ENCODE results near the gene AKIP1.
"Not testable (repeated sequence)": the region's sequence is repeated elsewhere in the genome, so short reads cannot be mapped to it uniquely, and the experiment has no call there.

AKIP1 gene

DNA sequence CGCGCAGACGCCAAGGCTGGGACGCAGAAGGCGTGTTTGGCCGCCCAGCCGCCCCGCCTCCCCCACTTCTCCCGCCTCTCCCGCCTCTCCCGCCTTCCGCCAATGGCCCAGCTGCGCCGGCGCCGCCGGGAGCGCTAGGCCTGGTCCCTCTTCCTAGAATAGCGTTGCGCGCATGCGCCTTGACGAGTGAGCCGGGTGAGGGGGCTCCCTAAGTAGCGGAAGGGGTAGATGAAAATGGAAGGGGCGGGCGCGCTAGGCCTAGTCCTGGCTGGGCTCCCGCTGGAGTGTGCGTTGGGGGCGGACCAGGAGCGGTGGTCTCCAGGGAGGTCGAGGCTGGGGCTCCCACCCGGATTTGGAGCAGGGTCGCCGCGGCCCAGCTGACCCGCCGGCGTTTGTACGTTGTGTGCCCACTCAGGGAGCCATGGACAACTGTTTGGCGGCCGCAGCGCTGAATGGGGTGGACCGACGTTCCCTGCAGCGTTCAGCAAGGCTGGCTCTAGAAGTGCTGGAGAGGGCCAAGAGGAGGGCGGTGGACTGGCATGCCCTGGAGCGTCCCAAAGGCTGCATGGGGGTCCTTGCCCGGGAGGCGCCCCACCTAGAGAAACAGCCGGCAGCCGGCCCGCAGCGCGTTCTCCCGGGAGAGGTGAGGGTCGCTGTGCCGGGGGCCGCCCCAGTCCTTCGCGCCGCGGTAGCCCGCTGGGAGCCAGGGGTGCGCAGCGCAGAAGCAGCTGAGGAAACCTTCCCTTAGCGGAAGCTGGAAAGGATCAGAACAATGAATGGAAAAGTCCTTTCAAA, at the start of gene AKIP1:
Gene AKIP1 (plus strand): TSS at position 161 of the 795 bp plus-strand sequence. CDS start 261 bp downstream, at position 422.
- peak; percentile 41 to 60 for DNase-seq (ENCODE audit: low read depth in 2 of 2)

DNA sequence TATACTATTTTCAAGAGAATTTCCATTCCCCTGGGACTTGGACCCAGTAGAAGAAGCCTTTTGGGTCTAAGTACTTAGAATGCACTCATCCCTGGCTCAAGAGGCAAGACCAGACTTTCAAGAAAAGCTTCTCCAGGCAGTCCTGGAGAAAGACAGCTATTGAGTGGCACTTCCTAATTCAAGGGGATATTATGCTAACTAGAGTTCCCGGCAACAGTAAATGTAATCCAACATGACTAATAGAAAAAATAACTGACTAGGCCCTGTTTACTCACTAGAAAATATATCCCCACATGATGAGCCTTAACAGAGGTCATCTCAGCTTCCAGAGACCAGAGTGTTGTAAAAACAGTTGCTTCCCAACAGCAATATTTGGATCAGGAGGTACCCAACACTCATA, 47.2 kb upstream of the AKIP1 start:
- no peak for DNase-seq (ENCODE audit: low read depth in 2 of 2)

GRCh38 chr11:8865304-8865703, 45.7 kb upstream of the AKIP1 start:
- no peak for DNase-seq (ENCODE audit: low read depth in 2 of 2)

GRCh38 chr11:8867035-8867434, 44.0 kb upstream of the AKIP1 start:
- DNase-seq (ENCODE audit: low read depth in 2 of 2), result no peak

DNA sequence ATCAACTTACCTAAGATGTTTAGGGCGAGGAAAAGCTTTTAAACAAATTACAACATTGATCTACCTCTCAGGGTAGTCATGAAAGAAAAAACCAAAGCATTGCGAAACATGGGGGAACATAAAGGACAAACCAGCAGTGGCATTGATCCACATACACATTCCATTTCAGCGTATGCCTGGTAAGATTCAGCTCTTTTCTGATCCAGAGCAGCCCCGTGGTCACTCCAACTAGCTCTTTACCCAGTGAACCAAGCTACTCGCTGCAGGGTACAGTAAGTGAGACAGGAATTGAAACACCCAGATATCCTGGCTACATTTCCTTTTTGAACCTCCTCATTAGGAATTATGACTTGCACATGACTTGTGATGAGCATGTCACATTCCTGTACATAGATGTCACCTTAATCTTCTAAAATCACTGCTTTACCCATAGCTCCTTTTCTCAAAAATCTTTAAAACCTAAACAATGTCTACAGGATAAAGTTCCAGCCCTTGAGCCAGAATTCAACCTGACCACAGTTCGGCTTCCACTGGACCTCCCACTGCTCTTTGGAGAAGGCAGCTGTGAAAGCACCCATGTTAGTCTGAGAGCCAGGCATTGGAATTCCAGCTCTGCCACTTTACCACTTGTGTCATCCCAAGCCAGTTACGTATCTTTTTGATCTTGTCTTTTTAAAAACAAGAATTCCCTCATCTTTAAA, 42.9 kb upstream of the AKIP1 start:
- no peak for DNase-seq (ENCODE audit: low read depth in 2 of 2)

DNA sequence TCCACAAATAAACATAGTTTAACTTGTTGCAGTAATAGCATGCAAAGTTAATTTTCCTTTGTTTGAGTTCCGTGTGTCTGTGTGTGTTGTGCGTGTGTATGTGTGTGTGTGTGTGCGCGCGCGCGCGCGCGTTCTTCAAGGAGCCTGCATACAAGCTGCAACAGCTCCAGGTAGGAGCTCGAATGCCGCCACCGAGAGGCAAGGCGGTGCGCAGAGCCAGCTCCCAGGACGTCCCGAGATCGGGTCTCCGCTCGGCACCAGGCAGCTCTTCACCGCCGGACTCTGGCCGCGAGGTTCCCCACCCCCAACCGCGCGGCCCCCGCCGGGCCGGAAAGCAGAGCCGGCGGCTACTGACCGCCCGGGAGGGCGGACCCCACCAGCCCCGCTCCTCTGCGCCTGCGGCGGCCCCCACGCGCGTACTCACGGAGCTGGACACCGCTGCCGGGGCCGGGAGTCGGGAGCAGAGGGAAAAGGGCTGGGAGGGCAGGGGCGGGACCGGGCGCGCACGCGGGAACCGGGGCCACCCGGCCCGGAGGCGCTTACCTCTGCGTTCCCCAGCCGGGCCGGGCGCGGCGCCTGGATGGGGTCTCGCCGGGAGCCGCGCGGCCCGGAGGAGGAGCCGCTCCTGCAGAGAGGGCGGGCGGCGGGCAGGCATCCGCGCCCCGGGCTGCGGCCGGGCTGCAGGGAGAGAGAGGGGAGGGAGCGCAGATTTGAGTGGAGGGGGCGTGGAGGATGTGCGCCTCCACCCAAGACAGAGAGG, 40.4 kb upstream of the AKIP1 start:
- DNase-seq (ENCODE audit: low read depth in 2 of 2), result no peak

DNA sequence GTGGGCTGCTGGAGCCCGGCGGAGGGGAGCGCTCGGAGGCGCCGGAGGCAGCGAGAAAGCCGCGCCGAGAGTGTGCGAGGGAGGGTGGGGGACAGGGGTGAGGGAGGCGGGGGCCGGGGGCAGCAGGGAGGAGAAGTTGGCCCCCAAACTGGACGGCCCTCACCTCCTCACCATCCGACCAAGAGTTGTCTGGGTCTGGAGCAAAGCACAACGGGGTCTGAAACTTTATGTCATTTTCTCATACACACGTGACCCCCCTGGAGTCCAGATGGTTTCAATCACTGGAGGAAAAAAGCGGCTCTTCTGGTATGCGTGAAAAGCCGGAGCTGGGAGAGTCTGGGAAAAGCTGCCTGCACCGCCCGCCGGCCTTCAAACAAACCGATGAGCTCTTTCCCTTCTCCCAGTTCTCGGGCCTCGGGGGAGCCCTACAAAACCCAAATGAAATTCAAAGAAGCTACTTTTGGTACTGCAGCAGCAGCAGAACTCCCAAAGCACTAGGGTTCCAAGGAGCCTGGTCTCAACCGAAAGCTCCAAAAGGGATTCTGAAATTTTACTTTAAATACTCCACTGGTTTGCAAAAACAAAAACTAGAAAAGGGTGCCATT, 39.7 kb upstream of the AKIP1 start:
- no peak for DNase-seq (ENCODE audit: low read depth in 2 of 2)

DNA sequence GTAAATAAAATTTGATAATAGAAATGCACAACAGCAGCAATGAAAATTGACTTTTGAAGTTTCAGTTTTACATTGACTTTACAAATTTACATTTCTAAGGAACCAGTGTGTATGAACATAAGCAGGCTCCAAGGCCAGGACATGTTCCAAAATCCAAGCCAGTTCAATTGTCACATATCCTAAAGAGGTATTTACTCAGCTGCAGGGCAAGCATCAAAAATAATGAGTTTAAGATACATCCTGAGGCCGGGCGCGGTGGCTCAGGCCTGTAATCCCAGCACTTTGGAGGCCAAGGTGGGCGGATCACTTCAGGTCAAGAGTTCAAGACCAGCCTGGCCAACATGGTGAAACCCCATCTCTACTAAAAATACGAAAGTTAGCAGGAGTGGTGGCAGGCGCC, 39.0 kb upstream of the AKIP1 start:
- no peak for DNase-seq (ENCODE audit: low read depth in 2 of 2)

- no peak for DNase-seq (ENCODE audit: low read depth in 2 of 2)
These were observed 37.1 kb upstream of the AKIP1 start for GRCh38 chr11:8873741-8874405.

DNA sequence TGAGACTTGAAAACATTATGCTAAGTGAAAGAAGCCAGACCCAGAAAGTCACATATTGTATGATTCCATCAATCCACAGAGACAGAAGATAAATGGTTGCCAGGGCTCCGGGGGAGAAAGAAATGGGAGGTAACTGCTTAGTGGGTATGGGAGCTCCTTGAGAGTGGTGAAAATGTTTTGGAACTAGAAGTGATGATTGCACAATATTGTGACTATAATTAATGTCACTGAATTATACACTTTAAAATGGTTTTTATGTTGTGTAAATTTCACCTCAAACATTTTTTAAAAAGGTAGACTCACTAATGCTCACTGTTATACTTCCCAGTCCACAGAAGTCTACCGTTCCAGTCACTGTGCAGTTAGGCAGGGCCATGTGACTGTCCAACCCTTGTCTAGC, 32.2 kb upstream of the AKIP1 start:
- no peak for DNase-seq (ENCODE audit: low read depth in 2 of 2)

DNA sequence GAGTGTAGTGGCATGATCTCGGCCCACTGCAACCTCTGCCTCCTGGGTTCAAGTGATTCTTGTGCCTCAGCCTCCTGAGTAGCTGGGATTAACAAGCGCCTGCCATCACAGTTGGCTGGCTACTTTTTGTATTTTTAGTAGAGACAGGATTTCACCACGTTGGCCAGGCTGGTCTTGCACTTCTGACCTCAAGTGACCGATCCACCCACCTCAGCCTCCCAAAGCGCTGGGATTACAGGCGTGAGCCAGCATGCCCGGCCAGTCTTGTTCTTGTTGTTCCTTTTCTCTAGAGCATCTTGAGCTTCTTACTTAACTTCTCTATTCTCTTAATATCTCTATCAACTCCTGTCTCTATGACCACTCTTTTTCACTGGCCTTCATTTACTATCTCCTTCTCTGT, 29.4 kb upstream of the AKIP1 start:
- DNase-seq (ENCODE audit: low read depth in 2 of 2), result not testable (repeated sequence)

- no peak for DNase-seq (ENCODE audit: low read depth in 2 of 2)
These were observed 24.7 kb upstream of the AKIP1 start for GRCh38 chr11:8886322-8886721.

DNA sequence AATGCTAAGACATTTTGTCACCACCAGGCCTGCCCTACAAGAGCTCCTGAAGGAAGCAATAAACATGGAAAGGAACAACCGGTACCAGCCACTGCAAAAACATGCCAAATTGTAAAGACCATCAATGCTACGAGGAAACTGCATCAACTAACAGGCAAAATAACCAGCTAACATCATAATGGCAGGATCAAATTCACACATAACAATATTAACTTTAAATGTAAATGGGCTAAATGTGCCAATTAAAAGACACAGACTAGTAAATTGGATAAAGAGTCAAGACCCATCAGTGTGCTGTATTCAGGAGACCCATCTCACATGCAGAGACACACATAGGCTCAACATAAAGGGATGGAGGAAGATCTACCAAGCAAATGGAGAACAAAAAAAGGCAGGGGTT, 19.8 kb upstream of the AKIP1 start:
- DNase-seq (ENCODE audit: low read depth in 2 of 2), result not testable (repeated sequence)

DNA sequence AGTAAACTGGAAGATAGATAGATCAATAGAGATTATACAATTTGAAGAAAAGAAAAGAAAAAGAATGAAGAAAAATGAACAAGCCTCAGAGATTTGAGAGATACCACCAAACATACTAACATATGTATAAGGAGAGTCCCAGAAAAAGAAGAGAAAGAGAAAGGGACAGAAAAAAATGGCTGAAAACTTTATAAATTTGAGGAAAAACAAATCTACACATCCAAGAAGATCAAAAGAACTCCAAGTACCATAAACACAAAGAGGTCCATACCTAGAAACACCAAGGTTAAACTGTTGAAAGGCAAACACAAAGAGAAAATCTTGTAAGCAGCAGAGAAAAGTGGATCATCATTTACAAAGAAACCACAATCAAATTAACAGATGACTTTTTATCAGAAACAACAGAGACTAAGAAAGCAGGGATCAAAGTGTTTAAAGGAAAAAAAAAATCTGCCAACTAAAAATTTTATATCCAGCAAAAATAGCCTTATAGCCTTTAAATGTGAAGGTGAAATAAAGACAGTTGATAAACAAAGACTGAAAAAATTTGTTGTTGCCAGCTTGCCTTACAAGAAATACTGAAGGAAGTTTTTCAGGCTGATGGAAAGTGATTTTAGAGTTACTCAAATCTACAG, 11.8 kb upstream of the AKIP1 start:
- no peak for DNase-seq (ENCODE audit: low read depth in 2 of 2)

DNA sequence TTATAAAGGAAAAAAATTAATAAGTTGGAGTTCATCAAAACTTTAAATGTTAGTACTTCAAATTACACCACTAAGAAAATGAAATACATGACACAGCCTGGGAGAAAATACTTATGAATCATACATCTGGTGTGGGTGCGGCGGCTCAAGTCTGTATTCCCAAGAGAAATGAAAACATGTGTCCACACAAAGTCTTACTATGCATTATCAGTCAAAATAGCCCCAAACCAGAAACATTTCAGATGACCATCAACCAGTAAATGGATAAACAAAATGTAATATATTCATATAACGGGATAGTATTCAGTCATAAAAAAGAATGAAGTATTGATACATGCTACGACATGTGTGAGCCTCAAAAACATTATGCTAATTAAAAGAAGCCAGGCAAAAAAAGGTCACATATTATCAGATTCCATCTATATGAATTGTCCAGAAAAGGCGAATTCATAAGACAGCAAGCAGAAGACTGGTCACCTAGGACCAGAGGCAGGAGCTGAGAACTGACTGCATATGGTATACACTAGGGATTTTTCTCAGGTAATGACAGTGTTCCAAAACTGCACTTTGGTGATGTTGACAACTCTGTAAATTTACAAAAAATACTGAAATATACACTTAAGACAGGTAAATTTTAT, 5.3 kb upstream of the AKIP1 start:
- no peak for DNase-seq (ENCODE audit: low read depth in 2 of 2)

DNA sequence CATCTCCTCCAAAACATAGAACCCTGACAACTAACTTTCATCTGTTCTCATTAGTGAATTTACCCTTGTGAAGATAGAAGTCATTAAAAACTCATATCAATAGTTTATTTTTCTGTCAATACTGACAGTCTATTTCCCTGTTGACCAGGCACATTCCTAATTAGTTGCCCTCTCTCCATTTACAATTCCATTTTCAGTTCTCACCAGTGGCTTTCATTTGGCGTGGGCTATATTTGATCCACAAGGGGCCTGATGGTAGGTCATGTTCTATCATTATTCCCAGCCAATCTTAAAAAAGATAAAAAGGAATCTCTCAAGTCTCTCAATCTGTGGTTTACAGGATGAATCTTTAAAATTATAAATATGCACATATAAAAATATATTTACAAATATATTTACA, 3.9 kb upstream of the AKIP1 start:
- no peak for DNase-seq (ENCODE audit: low read depth in 2 of 2)

GRCh38 chr11:8908099-8908498, 2.9 kb upstream of the AKIP1 start:
- no peak for DNase-seq (ENCODE audit: low read depth in 2 of 2)

- no peak for DNase-seq (ENCODE audit: low read depth in 2 of 2)
These were observed 351 bp upstream of the AKIP1 start for GRCh38 chr11:8910649-8911026.

DNA sequence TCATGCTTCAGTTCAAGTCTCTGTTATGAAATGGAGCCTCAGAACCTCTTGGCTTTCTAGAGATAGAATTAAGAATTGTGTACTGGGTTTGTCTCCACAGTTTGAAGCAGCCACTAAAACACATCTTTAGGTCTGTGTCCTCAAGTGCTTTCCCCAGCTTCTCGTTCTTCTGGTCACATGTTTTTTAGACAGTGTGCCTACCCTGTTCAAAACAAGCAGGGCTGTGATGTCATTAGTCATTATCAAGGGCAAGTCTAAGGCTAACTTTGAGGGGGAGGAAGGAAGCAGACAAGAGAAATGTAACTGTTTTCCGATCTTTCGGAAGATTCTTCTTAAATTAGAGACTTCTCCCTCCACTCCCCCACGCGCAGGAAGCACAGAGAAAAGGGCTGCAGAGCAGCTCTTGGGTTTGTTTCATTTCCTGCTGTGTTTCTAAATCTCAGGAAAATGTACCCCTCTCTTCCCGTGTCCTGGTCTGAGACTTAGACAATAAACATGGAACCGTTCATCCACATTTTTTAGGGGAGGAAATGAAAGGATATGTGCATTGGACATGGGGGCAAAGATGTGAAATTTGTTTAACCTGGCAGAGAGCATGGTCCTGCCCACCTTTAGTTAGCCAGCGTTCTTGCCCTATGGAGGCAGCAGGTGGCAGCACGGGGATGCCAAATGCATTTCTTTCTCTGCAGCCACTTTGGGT, 3.1 kb downstream of the AKIP1 start:
- DNase-seq (ENCODE audit: low read depth in 2 of 2), result no peak

DNA sequence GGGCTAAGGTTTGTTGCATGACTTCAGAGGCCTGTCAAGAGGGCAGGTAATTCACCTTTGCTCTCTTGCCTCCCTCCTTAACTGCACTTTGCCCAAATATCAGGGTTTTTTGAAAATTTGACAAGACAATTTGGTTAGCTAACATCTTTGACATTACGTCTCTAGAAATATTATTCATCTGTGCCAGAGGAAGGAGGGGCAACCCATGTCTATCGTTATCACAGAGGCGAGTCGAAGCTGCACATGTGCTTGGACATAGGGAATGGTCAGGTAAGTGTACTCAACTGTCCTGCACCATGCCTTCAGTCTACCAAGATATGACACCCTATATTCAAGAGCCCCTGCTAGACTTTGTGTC, 3.7 kb downstream of the AKIP1 start:
- DNase-seq (ENCODE audit: low read depth in 2 of 2), result no peak
